ENCODE results near the gene CEP72.

DNA sequence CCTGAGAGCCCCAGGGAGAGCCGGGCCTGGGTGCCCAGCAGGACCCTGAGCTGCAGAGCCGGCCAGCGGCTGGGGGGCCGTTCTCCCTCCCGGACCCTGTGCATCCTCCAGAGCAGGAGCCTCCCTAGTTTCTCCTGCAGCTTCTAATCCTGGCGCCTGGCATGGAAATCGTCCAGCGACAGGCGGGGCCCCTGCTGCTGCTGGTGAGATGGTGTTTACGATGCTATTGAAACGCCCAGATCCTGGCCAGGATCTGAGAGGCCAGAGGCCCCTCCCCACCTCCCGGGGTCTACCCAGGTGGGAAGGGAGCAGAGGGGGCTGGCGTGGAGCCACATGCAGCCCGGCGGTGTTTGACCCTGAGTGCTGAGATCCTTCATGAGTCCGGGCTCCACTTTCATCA is 38.2 kb upstream of the CEP72 start:
- TF ChIP-seq CTCF (IDR thresholded peaks at IDR 0.05) (no peak), EZH2 (IDR thresholded peaks at IDR 0.05; ENCODE audit: borderline replicate concordance, insufficient read depth, low read depth, low read length, poor library complexity, severe bottlenecking) (no peak)

Data from B cell (primary cell).